HepG2 (cell line): Measurements from ENCODE around the gene ALG1L2. TPM values are rescaled to one million over a fixed set of nuclear protein-coding genes. Genes with fewer than 3 reads are reported as not detected.

Source experiments
- DMAP1 ChIP-seq: IDR thresholded peaks from 2 replicates; pipeline ENCODE4 v1.6.1; 2016
- HHEX ChIP-seq: IDR thresholded peaks from 2 replicates; pipeline ENCODE4 v1.6.1; 2016; ENCODE audit warnings: control low read depth
- HOXA7 ChIP-seq: sonication (generic); formaldehyde crosslinking; IDR thresholded peaks from 2 replicates; pipeline ENCODE4 v1.8.1; 2022; ENCODE audit warnings: mild to moderate bottlenecking, missing genetic modification reagents, moderate library complexity
- MTA1 ChIP-seq: sonication (generic); formaldehyde crosslinking; IDR thresholded peaks from 2 replicates; pipeline ENCODE4 v1.4.0; 2020; ENCODE audit warnings: missing genetic modification reagents, mild to moderate bottlenecking, borderline replicate concordance
- STAG1 ChIP-seq: sonication (generic); formaldehyde crosslinking; IDR thresholded peaks from 2 replicates; pipeline ENCODE4 v1.4.0; 2020; ENCODE audit warnings: missing genetic modification reagents
- ZNF180 ChIP-seq: sonication (generic); formaldehyde crosslinking; IDR thresholded peaks from 2 replicates; pipeline ENCODE4 v1.4.0; 2020; ENCODE audit warnings: low read depth, missing genetic modification reagents, borderline replicate concordance
- ZNF264 ChIP-seq: sonication (generic); formaldehyde crosslinking; IDR thresholded peaks from 2 replicates; pipeline ENCODE4 v1.4.0; 2020; ENCODE audit warnings: missing genetic modification reagents
- ZNF329 ChIP-seq: sonication (generic); formaldehyde crosslinking; IDR thresholded peaks from 2 replicates; pipeline ENCODE4 v1.9.0; 2021; ENCODE audit warnings: low read depth, mild to moderate bottlenecking, missing genetic modification reagents
- ZNF431 ChIP-seq: sonication (generic); formaldehyde crosslinking; IDR thresholded peaks from 2 replicates; pipeline ENCODE4 v1.9.0; 2022; ENCODE audit warnings: missing genetic modification reagents, low read depth, mild to moderate bottlenecking, borderline replicate concordance
- ZNF619 ChIP-seq: sonication (generic); formaldehyde crosslinking; IDR thresholded peaks from 2 replicates; pipeline ENCODE4 v1.4.0; 2020; ENCODE audit warnings: mild to moderate bottlenecking, missing genetic modification reagents
- ZNF777 ChIP-seq: sonication (generic); formaldehyde crosslinking; IDR thresholded peaks from 2 replicates; pipeline ENCODE4 v1.4.0; 2020; ENCODE audit warnings: missing genetic modification reagents
- ZNF790 ChIP-seq: sonication (generic); formaldehyde crosslinking; IDR thresholded peaks from 2 replicates; pipeline ENCODE4 v1.8.0; 2022; ENCODE audit warnings: missing genetic modification reagents, mild to moderate bottlenecking, borderline replicate concordance
- polyA plus RNA-seq, 8 experiments: library from polyadenylated mRNA; depleted of rRNA in 3 of 8; stranded (reverse) in 7 of 8; unstranded in 1 of 8; fragments of >200 nt; fragmentation: Illumina TruSeq in 4 of 8; extraction: Trizol in 4 of 8; gene quantifications; 2 replicates each; pipeline versions ENCODE4 v1.2.1 to v1.2.3, GENCODE V29; 2011 to 2016; ENCODE audit warnings: low read depth in 4 of 8, missing spikeins in 1 of 8, mixed read lengths in 1 of 8; ENCODE audit not compliant: insufficient read depth in 1 of 8
- total RNA-seq, 5 experiments: library from RNA; depleted of rRNA; stranded (reverse); fragments of >200 nt; fragmentation: Illumina TruSeq; extraction: Trizol; gene quantifications; 2 replicates each; pipeline ENCODE4 v1.2.3, GENCODE V29; 2016; ENCODE audit warnings: low read depth in 1 of 5
- TF ChIP-seq, protein P1 (sequence below): sonication (generic); formaldehyde crosslinking; IDR thresholded peaks from 2 replicates; pipeline ENCODE4 v1.5.1; 2020; ENCODE audit warnings: missing genetic modification reagents, mild to moderate bottlenecking, borderline replicate concordance
- TF ChIP-seq, protein P2 (sequence below): sonication (generic); formaldehyde crosslinking; IDR thresholded peaks from 2 replicates; pipeline ENCODE4 v1.9.0; 2022; ENCODE audit warnings: missing genetic modification reagents, mild to moderate bottlenecking, borderline replicate concordance
- TF ChIP-seq, protein P3 (sequence below): sonication (generic); formaldehyde crosslinking; IDR thresholded peaks from 2 replicates; pipeline ENCODE4 v1.4.0; 2020; ENCODE audit warnings: missing genetic modification reagents
- TF ChIP-seq, protein P4 (sequence below): sonication (generic); formaldehyde crosslinking; IDR thresholded peaks from 2 replicates; pipeline ENCODE4 v1.9.0; 2021; ENCODE audit warnings: mild to moderate bottlenecking, missing genetic modification reagents

ALG1L2 gene
- total and polyA plus RNA-seq, 2 of the 13 experiments (the other 11 are each of a cell fraction or from before 2014, with no cell fraction given): 0.13 to 0.55 TPM

DNA sequence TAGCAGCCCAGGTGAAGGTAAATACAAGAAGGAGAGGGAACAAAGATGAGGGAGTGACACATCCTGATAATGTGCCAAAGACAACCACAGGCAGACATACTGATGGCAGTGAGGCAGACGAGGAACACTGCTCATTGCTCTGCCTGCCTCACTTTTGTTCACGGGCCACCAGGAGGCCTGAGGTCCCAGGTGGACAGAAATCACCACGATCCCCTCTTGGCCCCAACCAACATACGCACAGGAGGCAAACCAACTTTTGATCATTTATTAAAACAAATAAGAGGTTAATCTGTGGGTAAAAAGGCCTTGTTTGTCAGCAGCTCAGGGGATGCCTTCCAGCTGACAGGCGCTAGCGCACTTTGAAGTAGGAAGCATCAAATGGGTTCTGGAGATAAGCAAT is 4.2 kb downstream of the ALG1L2 start (continued):
- TF ChIP-seq, protein P1, sequence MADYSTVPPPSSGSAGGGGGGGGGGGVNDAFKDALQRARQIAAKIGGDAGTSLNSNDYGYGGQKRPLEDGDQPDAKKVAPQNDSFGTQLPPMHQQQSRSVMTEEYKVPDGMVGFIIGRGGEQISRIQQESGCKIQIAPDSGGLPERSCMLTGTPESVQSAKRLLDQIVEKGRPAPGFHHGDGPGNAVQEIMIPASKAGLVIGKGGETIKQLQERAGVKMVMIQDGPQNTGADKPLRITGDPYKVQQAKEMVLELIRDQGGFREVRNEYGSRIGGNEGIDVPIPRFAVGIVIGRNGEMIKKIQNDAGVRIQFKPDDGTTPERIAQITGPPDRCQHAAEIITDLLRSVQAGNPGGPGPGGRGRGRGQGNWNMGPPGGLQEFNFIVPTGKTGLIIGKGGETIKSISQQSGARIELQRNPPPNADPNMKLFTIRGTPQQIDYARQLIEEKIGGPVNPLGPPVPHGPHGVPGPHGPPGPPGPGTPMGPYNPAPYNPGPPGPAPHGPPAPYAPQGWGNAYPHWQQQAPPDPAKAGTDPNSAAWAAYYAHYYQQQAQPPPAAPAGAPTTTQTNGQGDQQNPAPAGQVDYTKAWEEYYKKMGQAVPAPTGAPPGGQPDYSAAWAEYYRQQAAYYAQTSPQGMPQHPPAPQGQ (CRISPR knock-in tag): no peak
- TF ChIP-seq ZNF431 (CRISPR knock-in tag) (no peak), HHEX (CRISPR knock-in tag) (no peak), ZNF180 (CRISPR knock-in tag) (no peak), DMAP1 (CRISPR knock-in tag) (no peak), ZNF264 (CRISPR knock-in tag) (no peak), HOXA7 (CRISPR knock-in tag) (no peak), ZNF619 (CRISPR knock-in tag) (no peak), ZNF329 (no peak), STAG1 (CRISPR knock-in tag) (no peak), ZNF790 (no peak), ZNF777 (no peak), MTA1 (CRISPR knock-in tag) (no peak)
- TF ChIP-seq, protein P2, sequence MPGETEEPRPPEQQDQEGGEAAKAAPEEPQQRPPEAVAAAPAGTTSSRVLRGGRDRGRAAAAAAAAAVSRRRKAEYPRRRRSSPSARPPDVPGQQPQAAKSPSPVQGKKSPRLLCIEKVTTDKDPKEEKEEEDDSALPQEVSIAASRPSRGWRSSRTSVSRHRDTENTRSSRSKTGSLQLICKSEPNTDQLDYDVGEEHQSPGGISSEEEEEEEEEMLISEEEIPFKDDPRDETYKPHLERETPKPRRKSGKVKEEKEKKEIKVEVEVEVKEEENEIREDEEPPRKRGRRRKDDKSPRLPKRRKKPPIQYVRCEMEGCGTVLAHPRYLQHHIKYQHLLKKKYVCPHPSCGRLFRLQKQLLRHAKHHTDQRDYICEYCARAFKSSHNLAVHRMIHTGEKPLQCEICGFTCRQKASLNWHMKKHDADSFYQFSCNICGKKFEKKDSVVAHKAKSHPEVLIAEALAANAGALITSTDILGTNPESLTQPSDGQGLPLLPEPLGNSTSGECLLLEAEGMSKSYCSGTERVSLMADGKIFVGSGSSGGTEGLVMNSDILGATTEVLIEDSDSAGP (CRISPR knock-in tag): no peak
- TF ChIP-seq, protein P3, sequence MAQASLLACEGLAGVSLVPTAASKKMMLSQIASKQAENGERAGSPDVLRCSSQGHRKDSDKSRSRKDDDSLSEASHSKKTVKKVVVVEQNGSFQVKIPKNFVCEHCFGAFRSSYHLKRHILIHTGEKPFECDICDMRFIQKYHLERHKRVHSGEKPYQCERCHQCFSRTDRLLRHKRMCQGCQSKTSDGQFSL (CRISPR knock-in tag): no peak
- TF ChIP-seq, protein P4, sequence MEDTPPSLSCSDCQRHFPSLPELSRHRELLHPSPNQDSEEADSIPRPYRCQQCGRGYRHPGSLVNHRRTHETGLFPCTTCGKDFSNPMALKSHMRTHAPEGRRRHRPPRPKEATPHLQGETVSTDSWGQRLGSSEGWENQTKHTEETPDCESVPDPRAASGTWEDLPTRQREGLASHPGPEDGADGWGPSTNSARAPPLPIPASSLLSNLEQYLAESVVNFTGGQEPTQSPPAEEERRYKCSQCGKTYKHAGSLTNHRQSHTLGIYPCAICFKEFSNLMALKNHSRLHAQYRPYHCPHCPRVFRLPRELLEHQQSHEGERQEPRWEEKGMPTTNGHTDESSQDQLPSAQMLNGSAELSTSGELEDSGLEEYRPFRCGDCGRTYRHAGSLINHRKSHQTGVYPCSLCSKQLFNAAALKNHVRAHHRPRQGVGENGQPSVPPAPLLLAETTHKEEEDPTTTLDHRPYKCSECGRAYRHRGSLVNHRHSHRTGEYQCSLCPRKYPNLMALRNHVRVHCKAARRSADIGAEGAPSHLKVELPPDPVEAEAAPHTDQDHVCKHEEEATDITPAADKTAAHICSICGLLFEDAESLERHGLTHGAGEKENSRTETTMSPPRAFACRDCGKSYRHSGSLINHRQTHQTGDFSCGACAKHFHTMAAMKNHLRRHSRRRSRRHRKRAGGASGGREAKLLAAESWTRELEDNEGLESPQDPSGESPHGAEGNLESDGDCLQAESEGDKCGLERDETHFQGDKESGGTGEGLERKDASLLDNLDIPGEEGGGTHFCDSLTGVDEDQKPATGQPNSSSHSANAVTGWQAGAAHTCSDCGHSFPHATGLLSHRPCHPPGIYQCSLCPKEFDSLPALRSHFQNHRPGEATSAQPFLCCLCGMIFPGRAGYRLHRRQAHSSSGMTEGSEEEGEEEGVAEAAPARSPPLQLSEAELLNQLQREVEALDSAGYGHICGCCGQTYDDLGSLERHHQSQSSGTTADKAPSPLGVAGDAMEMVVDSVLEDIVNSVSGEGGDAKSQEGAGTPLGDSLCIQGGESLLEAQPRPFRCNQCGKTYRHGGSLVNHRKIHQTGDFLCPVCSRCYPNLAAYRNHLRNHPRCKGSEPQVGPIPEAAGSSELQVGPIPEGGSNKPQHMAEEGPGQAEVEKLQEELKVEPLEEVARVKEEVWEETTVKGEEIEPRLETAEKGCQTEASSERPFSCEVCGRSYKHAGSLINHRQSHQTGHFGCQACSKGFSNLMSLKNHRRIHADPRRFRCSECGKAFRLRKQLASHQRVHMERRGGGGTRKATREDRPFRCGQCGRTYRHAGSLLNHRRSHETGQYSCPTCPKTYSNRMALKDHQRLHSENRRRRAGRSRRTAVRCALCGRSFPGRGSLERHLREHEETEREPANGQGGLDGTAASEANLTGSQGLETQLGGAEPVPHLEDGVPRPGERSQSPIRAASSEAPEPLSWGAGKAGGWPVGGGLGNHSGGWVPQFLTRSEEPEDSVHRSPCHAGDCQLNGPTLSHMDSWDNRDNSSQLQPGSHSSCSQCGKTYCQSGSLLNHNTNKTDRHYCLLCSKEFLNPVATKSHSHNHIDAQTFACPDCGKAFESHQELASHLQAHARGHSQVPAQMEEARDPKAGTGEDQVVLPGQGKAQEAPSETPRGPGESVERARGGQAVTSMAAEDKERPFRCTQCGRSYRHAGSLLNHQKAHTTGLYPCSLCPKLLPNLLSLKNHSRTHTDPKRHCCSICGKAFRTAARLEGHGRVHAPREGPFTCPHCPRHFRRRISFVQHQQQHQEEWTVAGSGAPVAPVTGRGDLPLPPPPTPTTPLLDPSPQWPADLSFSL (CRISPR knock-in tag): no peak
